Measurements from ENCODE around the gene PRKN.

Gene PRKN

DNA sequence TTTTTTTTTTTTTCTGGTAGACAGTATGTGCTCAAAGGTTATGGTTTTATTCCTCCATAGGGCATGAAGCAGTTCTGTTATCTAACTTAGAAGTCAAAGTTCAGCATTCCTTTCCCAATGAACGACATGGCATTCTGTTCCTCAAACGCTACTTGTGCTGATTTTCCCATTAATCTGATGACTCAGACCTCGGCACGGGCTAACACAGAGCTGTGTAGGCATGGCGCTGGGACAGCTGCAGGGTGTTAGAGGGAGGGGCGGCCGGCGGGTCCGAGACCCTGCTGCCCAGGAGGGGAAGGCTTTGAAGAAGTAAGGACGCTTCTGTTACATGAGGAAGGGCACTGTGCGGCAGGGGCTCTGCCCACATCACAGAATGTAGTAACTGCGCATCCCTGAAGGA, 1360.1 kb downstream of the PRKN start:
- H3K9me3 ChIP-seq (ENCODE audit: severe bottlenecking) = peaks cover 6% of the 10 kb centered on the region
- ATAC-seq (ENCODE audit: low read depth) = no peak
- no peak for DNase-seq (ENCODE audit: low spot score)

DNA sequence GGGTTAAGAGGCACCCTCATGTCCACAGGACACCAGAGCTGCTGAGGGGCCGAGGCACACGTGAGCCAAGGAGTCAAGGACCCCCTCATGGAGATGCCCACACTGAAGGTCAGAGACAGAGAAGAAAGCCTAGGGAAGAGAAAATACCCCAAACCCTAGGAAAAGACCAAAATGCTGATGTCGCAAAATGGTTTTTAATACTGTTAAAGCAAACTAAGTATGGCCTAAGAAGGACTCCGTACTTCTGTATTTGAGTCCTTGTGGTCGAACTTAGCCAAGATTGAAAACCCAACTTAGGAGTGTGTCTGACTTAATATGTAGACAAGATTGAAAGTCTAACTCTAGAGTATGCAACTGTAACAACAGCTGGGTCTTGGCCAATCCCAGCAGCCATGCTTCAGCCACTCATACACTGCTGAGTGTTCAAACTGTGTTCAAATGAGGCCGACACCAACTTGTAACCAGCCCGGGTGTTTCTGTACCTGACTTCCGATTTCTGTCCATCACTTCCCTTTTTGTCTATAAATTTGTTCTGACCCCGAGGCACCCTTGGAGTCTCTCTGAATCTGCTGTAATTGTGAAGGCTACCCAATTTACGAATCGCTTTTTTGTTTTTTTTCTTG, 1361.2 kb downstream of the PRKN start:
- Histone ChIP-seq H3K9me3 (ENCODE audit: severe bottlenecking) (peaks cover 6% of the 10 kb centered on the region), H3K27ac (ENCODE audit: poor library complexity, severe bottlenecking) (no peak overlapping the region), H3K4me1 (ENCODE audit: insufficient read depth, poor library complexity, severe bottlenecking) (peaks cover 8% of the 10 kb centered on the region), H3K4me3 (ENCODE audit: severe bottlenecking) (no peak overlapping the region), H3K27me3 (ENCODE audit: insufficient read depth, poor library complexity, severe bottlenecking) (no peaks in the 10 kb centered on the region), H3K36me3 (ENCODE audit: low read depth) (no peaks in the 10 kb centered on the region)
- TF ChIP-seq, protein P1, sequence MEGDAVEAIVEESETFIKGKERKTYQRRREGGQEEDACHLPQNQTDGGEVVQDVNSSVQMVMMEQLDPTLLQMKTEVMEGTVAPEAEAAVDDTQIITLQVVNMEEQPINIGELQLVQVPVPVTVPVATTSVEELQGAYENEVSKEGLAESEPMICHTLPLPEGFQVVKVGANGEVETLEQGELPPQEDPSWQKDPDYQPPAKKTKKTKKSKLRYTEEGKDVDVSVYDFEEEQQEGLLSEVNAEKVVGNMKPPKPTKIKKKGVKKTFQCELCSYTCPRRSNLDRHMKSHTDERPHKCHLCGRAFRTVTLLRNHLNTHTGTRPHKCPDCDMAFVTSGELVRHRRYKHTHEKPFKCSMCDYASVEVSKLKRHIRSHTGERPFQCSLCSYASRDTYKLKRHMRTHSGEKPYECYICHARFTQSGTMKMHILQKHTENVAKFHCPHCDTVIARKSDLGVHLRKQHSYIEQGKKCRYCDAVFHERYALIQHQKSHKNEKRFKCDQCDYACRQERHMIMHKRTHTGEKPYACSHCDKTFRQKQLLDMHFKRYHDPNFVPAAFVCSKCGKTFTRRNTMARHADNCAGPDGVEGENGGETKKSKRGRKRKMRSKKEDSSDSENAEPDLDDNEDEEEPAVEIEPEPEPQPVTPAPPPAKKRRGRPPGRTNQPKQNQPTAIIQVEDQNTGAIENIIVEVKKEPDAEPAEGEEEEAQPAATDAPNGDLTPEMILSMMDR (IDR thresholded peaks at IDR 0.05; ENCODE audit: poor library complexity, severe bottlenecking) = no peak
- no peak for DNase-seq (ENCODE audit: low spot score)
- no peak for ATAC-seq (ENCODE audit: low read depth)

More for the DNA sequence above, 1360.1 kb downstream of the PRKN start:
- Histone ChIP-seq H3K27me3 (ENCODE audit: insufficient read depth, poor library complexity, severe bottlenecking) (no peaks in the 10 kb centered on the region), H3K4me1 (ENCODE audit: insufficient read depth, poor library complexity, severe bottlenecking) (peaks cover 8% of the 10 kb centered on the region), H3K4me3 (ENCODE audit: severe bottlenecking) (no peak overlapping the region), H3K27ac (ENCODE audit: poor library complexity, severe bottlenecking) (no peak overlapping the region), H3K36me3 (ENCODE audit: low read depth) (no peaks in the 10 kb centered on the region)
- TF ChIP-seq, protein P1 (IDR thresholded peaks at IDR 0.05; ENCODE audit: poor library complexity, severe bottlenecking) = no peak

DNA sequence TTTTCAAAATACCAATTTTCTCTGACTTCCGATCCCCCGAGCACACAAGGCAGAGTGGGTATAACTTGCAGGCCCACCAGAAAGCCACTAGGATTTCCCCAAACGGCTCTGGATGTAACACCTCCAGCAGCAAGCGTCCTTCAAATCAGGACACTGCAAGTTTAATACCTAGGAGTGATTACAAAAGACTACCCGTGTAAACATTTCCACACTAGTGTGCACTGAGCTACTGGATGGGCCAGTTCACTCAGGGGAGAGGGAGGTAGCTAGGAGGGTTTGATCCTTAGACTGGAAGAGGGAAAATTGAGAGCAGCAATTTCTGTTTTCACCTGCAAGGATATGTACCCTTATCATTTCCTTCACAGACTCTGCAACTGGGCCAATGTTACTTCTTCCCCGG, 1361.9 kb downstream of the PRKN start:
- Histone ChIP-seq H3K36me3 (ENCODE audit: low read depth) (no peaks in the 10 kb centered on the region), H3K9me3 (ENCODE audit: severe bottlenecking) (peaks cover 6% of the 10 kb centered on the region), H3K4me3 (ENCODE audit: severe bottlenecking) (no peak overlapping the region), H3K27ac (ENCODE audit: poor library complexity, severe bottlenecking) (no peak overlapping the region), H3K4me1 (ENCODE audit: insufficient read depth, poor library complexity, severe bottlenecking) (peaks cover 8% of the 10 kb centered on the region), H3K27me3 (ENCODE audit: insufficient read depth, poor library complexity, severe bottlenecking) (no peaks in the 10 kb centered on the region)
- ATAC-seq (ENCODE audit: low read depth) (no peak), DNase-seq (ENCODE audit: low spot score) (no peak)
- TF ChIP-seq, protein P1 (IDR thresholded peaks at IDR 0.05; ENCODE audit: poor library complexity, severe bottlenecking) = no peak

DNA sequence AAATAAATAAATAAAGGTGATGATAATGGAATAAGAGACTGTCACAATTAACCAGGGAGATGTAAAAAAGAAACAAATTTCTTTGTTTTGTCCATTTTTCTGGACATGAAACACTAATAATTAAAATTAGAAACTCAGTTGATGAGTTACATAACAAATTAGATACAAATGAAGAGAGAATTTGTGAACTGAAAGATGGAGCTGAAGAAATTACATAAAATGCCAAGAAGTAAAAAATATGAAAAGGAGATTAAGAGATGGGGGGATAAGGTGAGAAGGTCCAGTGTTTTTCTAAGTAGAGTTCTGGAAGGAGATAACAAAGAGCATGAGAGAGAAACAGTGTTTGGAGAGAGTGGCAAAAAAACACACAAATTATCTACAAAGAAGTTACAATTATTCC, 1364.3 kb downstream of the PRKN start:
- DNase-seq (ENCODE audit: low spot score) (no peak), ATAC-seq (ENCODE audit: low read depth) (no peak)
- TF ChIP-seq, protein P1 (IDR thresholded peaks at IDR 0.05; ENCODE audit: poor library complexity, severe bottlenecking) = no peak
- no peaks in the 10 kb centered on the region for H3K27me3 ChIP-seq (ENCODE audit: insufficient read depth, poor library complexity, severe bottlenecking)
- no peaks in the 10 kb centered on the region for H3K36me3 ChIP-seq (ENCODE audit: low read depth)
- no peaks in the 10 kb centered on the region for H3K4me1 ChIP-seq (ENCODE audit: insufficient read depth, poor library complexity, severe bottlenecking)
- no peak overlapping the region for H3K4me3 ChIP-seq (ENCODE audit: severe bottlenecking)
- peaks cover 6% of the 10 kb centered on the region for H3K9me3 ChIP-seq (ENCODE audit: severe bottlenecking)
- no peak overlapping the region for H3K27ac ChIP-seq (ENCODE audit: poor library complexity, severe bottlenecking)

DNA sequence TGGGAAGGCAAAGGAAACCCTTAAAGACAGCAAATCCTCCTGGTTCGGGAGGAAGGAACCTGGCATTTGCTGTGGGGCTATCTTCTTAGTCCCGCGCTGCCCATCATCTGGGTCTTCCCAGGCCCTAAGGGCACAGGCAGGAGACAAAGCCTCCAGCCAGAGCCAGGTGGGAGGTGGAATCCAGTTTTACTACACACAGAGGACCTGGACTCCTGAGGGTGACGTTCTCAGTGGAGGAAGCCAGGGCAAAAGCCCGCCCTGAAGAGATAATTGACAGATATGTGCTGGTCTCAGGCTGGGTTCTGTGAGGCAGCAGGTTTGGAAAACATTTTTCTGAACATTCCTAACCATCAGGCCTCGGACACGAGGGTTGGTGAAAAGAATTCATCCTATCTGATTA, 1365.3 kb downstream of the PRKN start:
- Histone ChIP-seq H3K4me1 (ENCODE audit: insufficient read depth, poor library complexity, severe bottlenecking) (no peaks in the 10 kb centered on the region), H3K27ac (ENCODE audit: poor library complexity, severe bottlenecking) (no peak overlapping the region), H3K9me3 (ENCODE audit: severe bottlenecking) (peaks cover 6% of the 10 kb centered on the region), H3K4me3 (ENCODE audit: severe bottlenecking) (no peak overlapping the region), H3K36me3 (ENCODE audit: low read depth) (no peaks in the 10 kb centered on the region), H3K27me3 (ENCODE audit: insufficient read depth, poor library complexity, severe bottlenecking) (no peaks in the 10 kb centered on the region)
- TF ChIP-seq, protein P1 (IDR thresholded peaks at IDR 0.05; ENCODE audit: poor library complexity, severe bottlenecking) = no peak
- DNase-seq (ENCODE audit: low spot score) = no peak
- ATAC-seq (ENCODE audit: low read depth) = no peak
